Esophagus squamous epithelium (tissue), 5 donors: ENCODE data around the gene DSC2. TPM values are rescaled to one million over a fixed set of nuclear protein-coding genes. Genes with fewer than 3 reads are reported as not detected.

Experiments used
- DNase-seq: peaks from one replicate; lab custom pipeline; 2025; lab: John Stamatoyannopoulos, UW
- H3K27ac ChIP-seq, 4 donors: fragments of 200-600 bp; sonication (generic); one replicate each; pipeline ENCODE4 v1.5.1; 2016 to 2019; ENCODE audit warnings: mild to moderate bottlenecking in 1 of 4
- H3K27me3 ChIP-seq, 4 donors: fragments of 200-600 bp; sonication (generic); 1 replicate in 3 of 4; 2 replicates in 1 of 4; pipeline versions ENCODE4 v1.5.1 to v1.6.0; 2017 to 2021; ENCODE audit warnings: antibody characterized with exemption in 1 of 4
- H3K36me3 ChIP-seq, 3 donors: fragments of 200-600 bp; sonication (generic); one replicate each; pipeline ENCODE4 v1.5.1; 2016 to 2019
- H3K4me1 ChIP-seq, 3 donors: fragments of 200-600 bp; sonication (generic); one replicate each; pipeline ENCODE4 v1.5.1; 2017 to 2019
- H3K4me3 ChIP-seq, 4 donors: fragments of 200-600 bp; sonication (generic); 1 replicate in 3 of 4; 2 replicates in 1 of 4; pipeline ENCODE4 v1.5.1; 2016 to 2019; ENCODE audit warnings: mild to moderate bottlenecking in 2 of 4, moderate library complexity in 1 of 4
- H3K9me3 ChIP-seq, 3 donors: fragments of 200-600 bp; sonication (generic); one replicate each; pipeline ENCODE4 v1.5.1; 2016 to 2019
- CTCF ChIP-seq, 6 experiments: fragments of 450-650 bp in 4 of 6; fragments of 200-600 bp in 2 of 6; sonication (generic) in 2 of 6; IDR thresholded peaks; one replicate each; pipeline ENCODE4 v1.5.1; 2016 to 2019; ENCODE audit warnings: antibody characterized with exemption in 6 of 6, mild to moderate bottlenecking in 4 of 6, moderate library complexity in 4 of 6
- POLR2A ChIP-seq, 4 donors: fragments of 450-650 bp; IDR thresholded peaks; one replicate each; pipeline ENCODE4 v1.6.1; 2017; ENCODE audit warnings: antibody characterized with exemption in 4 of 4, mild to moderate bottlenecking in 4 of 4, moderate library complexity in 3 of 4
- WGBS, 2 donors: methylation state at CpG; one replicate each; pipeline ENCODE4 v1.1.5; 2018; 5-methylcytosine and 5-hydroxymethylcytosine counted together
- intact Hi-C: fragments of 100-400 bp; cut with DNase I; formaldehyde crosslinking; loops from one replicate; pipeline ENCODE4 v1.15.0; 2022
- total RNA-seq, 4 donors: library from RNA; depleted of rRNA; stranded (reverse); fragments of >200 nt; gene quantifications; one replicate each; pipeline ENCODE4 v1.1.0, GENCODE V29; 2016
- donor health status: DM: yes; HTN: yes; CAD: no.

Gene DSC2
- total RNA-seq, 4 donors from 2014 or later = 154 to 393 (median 290) TPM

GRCh38 chr18:31058897-31059296 lies 43.3 kb downstream of the DSC2 start:
- WGBS, 2 donors = 88 to 94% methylated on average over 3 of the region's 3 CpGs
- Histone ChIP-seq H3K36me3 (no peaks in the 10 kb centered on the region), H3K27ac (no peak overlapping the region), H3K4me1 (peaks cover 0 to 22% (median 3%) of the 10 kb centered on the region in 3 donors), H3K27me3 (no peaks in the 10 kb centered on the region), H3K9me3 (peaks cover 0 to 3% (median 0%) of the 10 kb centered on the region in 3 donors), H3K4me3 (no peak overlapping the region)
- DNase-seq = no peak
- intact Hi-C loops = no loop called here
- TF ChIP-seq CTCF (IDR thresholded peaks at IDR 0.05) (no peak), POLR2A (IDR thresholded peaks at IDR 0.05) (no peak)

DNA sequence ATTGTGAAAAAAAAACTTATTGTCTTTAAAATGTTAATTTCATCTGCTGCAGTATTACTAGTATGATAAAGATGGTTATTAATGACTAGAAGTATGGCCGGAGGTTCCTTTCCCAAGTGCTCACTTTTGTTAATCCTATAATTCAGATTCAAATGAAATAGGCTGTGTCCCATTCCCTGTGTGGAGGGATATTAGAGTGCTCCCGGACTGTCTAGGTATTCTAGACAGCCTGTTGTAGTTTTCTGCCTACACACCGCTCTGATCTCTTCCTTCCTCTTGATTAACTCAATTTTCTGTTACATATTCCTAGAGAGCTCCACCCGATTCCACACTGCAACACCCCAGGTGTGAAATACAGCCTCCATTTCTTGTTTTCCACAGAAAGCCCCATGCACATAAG lies 44.3 kb downstream of the DSC2 start:
- Histone ChIP-seq H3K9me3 (peaks cover 0 to 12% (median 5%) of the 10 kb centered on the region in 3 donors), H3K4me1 (peaks cover 0 to 18% (median 0%) of the 10 kb centered on the region in 3 donors), H3K27me3 (no peaks in the 10 kb centered on the region), H3K4me3 (no peak overlapping the region), H3K27ac (no peak overlapping the region), H3K36me3 (no peaks in the 10 kb centered on the region)
- 76 to 84% methylated on average over 4 of the region's 4 CpGs for WGBS, 2 donors
- intact Hi-C loops = no loop called here
- no peak for DNase-seq
- TF ChIP-seq POLR2A (IDR thresholded peaks at IDR 0.05) = no peak
- no peak for TF ChIP-seq CTCF (IDR thresholded peaks at IDR 0.05)

- H3K4me1 ChIP-seq = peaks cover 0 to 18% (median 0%) of the 10 kb centered on the region in 3 donors
- H3K4me3 ChIP-seq = no peak overlapping the region
- 18 to 30% methylated on average over 5 of the region's 5 CpGs for WGBS, 2 donors
- H3K36me3 ChIP-seq = no peaks in the 10 kb centered on the region
- TF ChIP-seq POLR2A (IDR thresholded peaks at IDR 0.05) (no peak), CTCF (IDR thresholded peaks at IDR 0.05) (no peak)
- no peak overlapping the region for H3K27ac ChIP-seq
- intact Hi-C loops = no loop called here
- peaks cover 0 to 12% (median 5%) of the 10 kb centered on the region in 3 donors for H3K9me3 ChIP-seq
- DNase-seq = no peak
- H3K27me3 ChIP-seq = no peaks in the 10 kb centered on the region
Measured at GRCh38 chr18:31057051-31057450, 45.2 kb downstream of the DSC2 start.

GRCh38 chr18:31056296-31056695 lies 45.9 kb downstream of the DSC2 start:
- Histone ChIP-seq H3K4me3 (no peak overlapping the region), H3K9me3 (peaks cover 0 to 12% (median 5%) of the 10 kb centered on the region in 3 donors), H3K27me3 (no peaks in the 10 kb centered on the region), H3K27ac (no peak overlapping the region), H3K4me1 (peaks cover 0 to 18% (median 0%) of the 10 kb centered on the region in 3 donors), H3K36me3 (no peaks in the 10 kb centered on the region)
- no peak for DNase-seq
- intact Hi-C loops = no loop called here
- 49 to 57% methylated on average over 2 of the region's 2 CpGs for WGBS, 2 donors
- TF ChIP-seq CTCF (IDR thresholded peaks at IDR 0.05) (no peak), POLR2A (IDR thresholded peaks at IDR 0.05) (no peak)

GRCh38 chr18:31050635-31051034 lies 51.6 kb downstream of the DSC2 start:
- Histone ChIP-seq H3K4me1 (peaks cover 0 to 18% (median 0%) of the 10 kb centered on the region in 3 donors), H3K9me3 (peaks cover 0 to 12% (median 5%) of the 10 kb centered on the region in 3 donors), H3K36me3 (no peaks in the 10 kb centered on the region), H3K27me3 (no peaks in the 10 kb centered on the region), H3K4me3 (no peak overlapping the region), H3K27ac (no peak overlapping the region)
- no peak for TF ChIP-seq POLR2A (IDR thresholded peaks at IDR 0.05)
- TF ChIP-seq CTCF (IDR thresholded peaks at IDR 0.05) = no peak
- no peak for DNase-seq
- intact Hi-C loops = no loop called here
- 40 to 73% methylated on average over 2 to 3 of the region's 3 CpGs for WGBS, 2 donors
